Right lobe of liver (tissue), 4 donors: ENCODE data around the gene ZNRD2.

Experiments
- POLR2A ChIP-seq: fragments of 450-650 bp; IDR thresholded peaks from one replicate; pipeline ENCODE4 v1.6.1; 2017; ENCODE audit warnings: antibody characterized with exemption, mild to moderate bottlenecking
- TF ChIP-seq, protein P1 (sequence below), 4 donors: fragments of 200-600 bp in 3 of 4; fragments of 450-650 bp in 1 of 4; IDR thresholded peaks; one replicate each; pipeline versions ENCODE4 v1.5.1 to v1.8.0; 2016 to 2022; ENCODE audit warnings: antibody characterized with exemption in 4 of 4, mild to moderate bottlenecking in 2 of 4
- donor health status: DM: no; HTN: no; CAD: no.
- donor health status: DM: no; HTN: no; CAD: no.
- donor health status: DM: no; HTN: yes; CAD: no.

DNA sequence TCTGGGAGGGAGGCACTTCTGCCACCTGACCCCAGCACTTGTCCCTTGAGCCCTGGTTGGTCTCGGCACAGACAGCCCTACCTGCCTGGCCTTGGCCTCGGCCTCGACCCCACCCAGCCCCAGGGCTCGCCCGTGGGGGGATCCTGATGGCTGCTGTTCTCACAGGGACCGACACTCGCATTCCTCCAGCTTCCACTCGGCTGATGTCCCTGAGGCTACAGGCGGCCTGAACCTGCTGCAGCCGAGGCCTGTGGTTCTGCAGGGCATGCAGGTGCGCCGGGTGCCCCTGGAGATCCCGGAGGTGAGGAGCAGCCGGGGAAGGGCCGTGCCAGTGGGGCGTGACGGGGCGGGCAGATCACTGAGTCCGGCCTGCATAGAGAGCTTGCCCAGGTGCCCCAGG lies 50.4 kb downstream of the ZNRD2 start:
- TF ChIP-seq, protein P1, sequence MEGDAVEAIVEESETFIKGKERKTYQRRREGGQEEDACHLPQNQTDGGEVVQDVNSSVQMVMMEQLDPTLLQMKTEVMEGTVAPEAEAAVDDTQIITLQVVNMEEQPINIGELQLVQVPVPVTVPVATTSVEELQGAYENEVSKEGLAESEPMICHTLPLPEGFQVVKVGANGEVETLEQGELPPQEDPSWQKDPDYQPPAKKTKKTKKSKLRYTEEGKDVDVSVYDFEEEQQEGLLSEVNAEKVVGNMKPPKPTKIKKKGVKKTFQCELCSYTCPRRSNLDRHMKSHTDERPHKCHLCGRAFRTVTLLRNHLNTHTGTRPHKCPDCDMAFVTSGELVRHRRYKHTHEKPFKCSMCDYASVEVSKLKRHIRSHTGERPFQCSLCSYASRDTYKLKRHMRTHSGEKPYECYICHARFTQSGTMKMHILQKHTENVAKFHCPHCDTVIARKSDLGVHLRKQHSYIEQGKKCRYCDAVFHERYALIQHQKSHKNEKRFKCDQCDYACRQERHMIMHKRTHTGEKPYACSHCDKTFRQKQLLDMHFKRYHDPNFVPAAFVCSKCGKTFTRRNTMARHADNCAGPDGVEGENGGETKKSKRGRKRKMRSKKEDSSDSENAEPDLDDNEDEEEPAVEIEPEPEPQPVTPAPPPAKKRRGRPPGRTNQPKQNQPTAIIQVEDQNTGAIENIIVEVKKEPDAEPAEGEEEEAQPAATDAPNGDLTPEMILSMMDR (IDR thresholded peaks at IDR 0.05), result no peak
- TF ChIP-seq POLR2A, result no peak
